MM.1S (cell line): Measurements from ENCODE around the gene AMIGO1.

ENCODE experiments used
- CTCF ChIP-seq: fragments of 300-600 bp; sonication (generic); IDR thresholded peaks from 2 replicates; pipeline ENCODE4 v1.5.1; 2016; ENCODE audit warnings: antibody characterized with exemption, low read length, mixed read lengths
- EZH2 ChIP-seq: fragments of 300-600 bp; sonication (generic); optimal IDR thresholded peaks from 2 replicates; pipeline ENCODE3; 2017; ENCODE audit warnings: low read depth, mild to moderate bottlenecking, antibody characterized with exemption, low read length, mixed read lengths
- EZH2phosphoT487 ChIP-seq: fragments of 300-600 bp; sonication (generic); IDR thresholded peaks from 2 replicates; pipeline ENCODE4 v1.6.1; 2018; ENCODE audit warnings: antibody characterized with exemption, low read length

- TF ChIP-seq CTCF (no peak), EZH2 (no peak), EZH2phosphoT487 (no peak)
Observed at GRCh38 chr1:109475261-109475660, 34.3 kb downstream of the AMIGO1 start.
